ELR (cell line): Measurements from ENCODE around the gene RPS6KA3.
"Not testable (repeated sequence)": the region's sequence is repeated elsewhere in the genome, so short reads cannot be mapped to it uniquely, and the experiment has no call there.

ENCODE experiments used
- DNase-seq: peaks from one replicate; pipeline ENCODE4 v3.0.0-alpha.2; 2015; ENCODE audit warnings: low read depth

Gene RPS6KA3

DNA sequence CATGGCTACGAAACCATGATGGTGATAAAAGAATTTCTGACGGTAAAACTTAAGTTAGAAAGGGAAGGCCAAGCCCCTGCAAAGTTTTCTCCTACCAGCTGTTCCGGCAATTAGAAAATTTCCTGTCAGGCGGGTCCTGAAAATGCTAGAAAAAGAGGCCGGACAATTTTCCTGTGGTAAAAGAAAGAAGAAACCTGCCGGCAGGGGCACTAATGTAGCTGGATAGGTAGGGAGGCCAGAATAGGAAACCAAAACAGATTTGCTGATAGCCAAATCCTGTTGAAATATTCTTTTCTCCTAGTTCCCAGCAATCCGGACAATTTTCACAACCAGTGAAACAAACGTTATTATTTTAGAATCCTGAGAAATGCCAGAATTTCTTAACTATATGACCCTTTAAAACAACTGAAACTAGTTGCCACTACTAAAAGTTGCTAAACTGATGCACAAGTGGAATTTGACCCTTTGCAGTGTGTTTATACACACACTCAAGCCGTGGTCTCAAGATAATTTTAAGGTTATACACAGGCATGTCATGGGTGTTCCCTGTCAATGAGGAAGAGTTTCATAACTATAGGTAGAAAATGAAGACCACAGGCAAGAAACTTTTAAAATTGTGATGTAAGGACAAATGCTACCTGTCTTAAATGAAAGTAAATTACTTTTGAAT, 47.7 kb downstream of the RPS6KA3 start:
- DNase-seq, result no peak

GRCh38 chrX:20217906-20218305, 48.8 kb downstream of the RPS6KA3 start:
- DNase-seq, result no peak

- DNase-seq, result peak; percentile 80
Measured at GRCh38 chrX:20217271-20217670, 49.4 kb downstream of the RPS6KA3 start.

GRCh38 chrX:20215565-20215964, 51.1 kb downstream of the RPS6KA3 start:
- DNase-seq, result no peak

DNA sequence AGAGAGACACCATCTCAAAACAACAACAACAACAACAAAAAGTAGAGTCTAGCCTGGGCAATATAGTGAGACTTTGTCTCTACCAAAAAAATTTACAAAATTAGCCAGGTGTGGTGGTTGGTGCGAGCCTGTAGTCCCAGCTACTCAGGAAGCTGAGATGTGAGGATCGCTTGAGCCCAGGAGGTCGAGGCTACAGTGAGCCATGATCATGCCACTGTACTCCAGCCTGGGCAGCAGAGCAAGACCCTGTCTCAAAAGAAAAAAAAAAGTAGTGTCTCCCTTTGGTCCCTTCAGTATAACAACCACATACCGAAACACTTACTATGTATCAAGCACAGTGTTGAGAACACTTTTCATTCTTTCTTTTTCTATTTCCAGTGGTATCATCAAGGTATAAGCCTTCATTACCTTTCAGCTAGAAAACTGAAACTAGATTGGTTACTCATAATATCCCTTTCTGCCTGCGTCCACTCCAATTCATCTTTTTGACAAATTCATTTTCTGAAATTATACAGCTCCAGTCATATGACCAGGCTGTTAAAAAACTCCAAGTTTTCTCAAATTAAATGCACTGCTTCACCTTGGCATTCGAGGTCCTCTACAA, 54.1 kb downstream of the RPS6KA3 start:
- DNase-seq, result no peak

- DNase-seq, result no peak
Measured at GRCh38 chrX:20211261-20211786, 55.4 kb downstream of the RPS6KA3 start.

GRCh38 chrX:20205927-20206708, 60.6 kb downstream of the RPS6KA3 start:
- no peak for DNase-seq

- DNase-seq, result no peak
Measured at GRCh38 chrX:20204351-20204750, 62.4 kb downstream of the RPS6KA3 start.

- no peak for DNase-seq
Measured at GRCh38 chrX:20197641-20198210, 69.0 kb downstream of the RPS6KA3 start.

DNA sequence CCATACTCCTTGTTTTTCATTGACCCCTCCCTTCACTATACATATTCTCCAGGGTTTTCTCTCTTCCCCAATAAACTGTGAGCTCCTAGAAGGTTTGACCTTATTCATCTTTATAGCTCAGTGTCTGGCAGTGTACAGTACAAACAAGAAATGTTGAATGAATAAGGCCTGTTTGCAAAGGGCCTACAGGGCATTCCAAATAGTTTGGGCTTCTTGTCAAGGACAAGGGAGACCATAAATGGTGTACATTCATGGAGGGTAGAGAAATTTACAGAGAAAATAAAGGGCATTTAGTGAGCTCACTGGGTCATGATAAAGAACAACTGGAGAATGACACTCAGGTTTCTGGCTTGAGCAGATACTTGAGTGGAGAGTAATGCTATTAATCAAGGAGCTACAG, 77.5 kb downstream of the RPS6KA3 start:
- no peak for DNase-seq

DNA sequence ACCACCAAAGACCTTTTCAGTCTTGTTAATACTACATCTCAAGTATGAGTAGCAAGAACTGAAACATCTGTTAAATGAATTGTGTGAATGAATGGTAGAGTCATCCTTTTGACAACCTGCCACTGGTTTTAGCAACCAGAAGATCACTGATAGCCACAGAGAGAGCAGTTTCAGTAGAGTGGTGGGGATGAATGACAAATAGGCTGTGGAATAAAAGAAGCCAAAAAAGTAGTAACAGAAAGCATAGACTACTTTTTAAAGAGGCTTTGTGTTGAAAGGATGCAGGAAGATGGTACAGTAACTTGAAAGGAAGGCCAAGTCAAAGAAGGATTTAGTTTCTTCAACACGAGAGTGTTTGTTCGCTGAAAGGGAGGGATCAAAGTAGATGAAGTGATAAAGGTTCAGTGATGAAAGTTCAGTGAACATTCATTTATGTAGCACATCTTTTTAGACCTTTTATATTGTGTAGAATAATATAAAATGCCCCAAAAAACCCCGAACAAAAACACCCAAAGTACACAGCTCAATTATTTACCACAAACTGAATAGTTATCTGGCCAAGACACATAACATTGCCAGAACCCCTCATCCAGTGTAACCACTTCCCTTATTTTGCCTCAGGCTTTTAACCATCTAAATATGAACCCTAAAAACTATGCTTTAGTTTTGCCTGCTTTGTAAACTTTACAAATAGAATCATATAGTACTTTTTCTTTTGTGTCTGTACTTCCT, 84.9 kb downstream of the RPS6KA3 start:
- no peak for DNase-seq

- no peak for DNase-seq
Measured at GRCh38 chrX:20177093-20177492, 89.6 kb downstream of the RPS6KA3 start.

DNA sequence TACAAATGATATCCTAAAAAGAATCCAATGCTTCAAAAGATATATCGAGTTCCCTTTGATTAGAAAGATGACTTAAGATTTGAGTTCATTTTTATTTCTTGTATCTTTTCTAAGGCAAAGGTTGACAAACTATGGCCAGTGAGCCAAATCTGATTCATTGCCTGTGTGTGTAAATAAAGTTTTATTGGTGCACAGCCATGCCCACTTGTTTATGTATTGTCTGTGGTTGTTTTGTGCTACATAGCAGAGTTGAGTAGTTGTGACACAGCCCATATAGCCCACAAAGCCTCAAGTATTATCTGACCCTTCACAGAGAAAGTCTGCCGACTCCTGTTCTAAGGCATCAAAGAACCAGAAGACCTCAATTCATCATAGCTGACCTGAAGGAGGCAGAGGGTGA, 92.9 kb downstream of the RPS6KA3 start:
- peak; percentile 1 for DNase-seq

GRCh38 chrX:20173313-20173712, 93.4 kb downstream of the RPS6KA3 start:
- DNase-seq, result no peak

- DNase-seq, result no peak
Measured at GRCh38 chrX:20171887-20172286, 94.8 kb downstream of the RPS6KA3 start.

DNA sequence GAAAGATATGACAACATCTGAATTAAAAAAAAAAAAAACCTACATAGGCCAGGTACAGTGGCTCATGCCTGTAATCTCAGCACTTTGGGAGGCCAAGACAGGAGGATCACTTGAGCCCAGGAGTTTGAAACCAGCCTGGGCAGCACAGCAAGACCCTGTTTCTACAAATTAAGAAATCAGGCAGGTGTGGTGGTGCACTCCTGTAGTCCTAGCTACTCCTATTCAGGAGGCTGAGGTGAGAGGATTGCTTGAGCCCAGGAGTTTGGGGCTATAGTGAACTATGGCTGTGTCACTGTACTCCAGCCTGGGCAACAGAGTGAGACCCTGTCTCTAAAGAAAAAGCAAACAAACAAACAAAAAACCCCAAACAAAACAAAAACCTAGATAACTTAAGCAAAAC, 104.2 kb downstream of the RPS6KA3 start:
- DNase-seq, result not testable (repeated sequence)

GRCh38 chrX:20159797-20160385, 106.8 kb downstream of the RPS6KA3 start:
- DNase-seq, result no peak

- no peak for DNase-seq
Measured at GRCh38 chrX:20151689-20152088, 115.0 kb downstream of the RPS6KA3 start.

GRCh38 chrX:20149326-20149725, 117.4 kb downstream of the RPS6KA3 start:
- DNase-seq, result no peak

DNA sequence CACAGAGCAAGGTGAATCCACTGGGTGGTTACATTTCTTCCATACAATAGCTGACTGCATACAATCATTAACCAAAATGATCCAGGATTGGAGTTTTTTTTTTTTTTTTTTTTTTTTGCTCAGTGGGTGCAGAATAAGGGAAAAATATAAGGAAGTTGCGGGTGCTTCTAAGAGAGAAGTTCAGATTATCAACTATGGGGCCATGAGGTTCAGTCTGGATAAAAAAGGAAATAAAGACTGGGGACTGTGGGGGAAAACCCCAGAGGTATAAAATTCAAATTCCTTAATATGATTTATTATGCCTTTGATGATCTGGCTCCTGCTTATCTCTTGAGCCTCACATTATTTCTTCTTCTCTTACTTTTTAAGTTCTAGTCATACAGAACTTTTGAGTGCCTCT, 119.1 kb downstream of the RPS6KA3 start:
- no peak for DNase-seq

DNA sequence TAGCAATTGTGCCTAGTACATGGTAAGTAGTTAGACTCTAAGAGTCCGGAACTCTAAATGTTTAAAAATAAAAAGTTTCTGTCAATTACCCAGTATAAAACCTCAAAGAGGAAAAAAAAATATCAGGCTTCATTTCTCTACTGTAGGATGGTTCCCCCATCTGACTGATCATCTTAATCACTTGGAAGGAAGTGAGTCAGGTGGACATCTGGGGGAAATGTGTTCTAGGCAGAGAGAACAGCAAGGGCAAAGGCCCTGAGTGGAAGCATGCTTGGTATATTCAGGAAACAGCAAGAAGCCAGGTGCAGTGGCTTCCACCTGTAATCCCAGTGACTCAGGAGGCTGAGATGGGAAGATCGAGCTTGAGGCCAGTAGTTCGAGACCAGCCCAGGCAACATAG, 122.2 kb downstream of the RPS6KA3 start:
- DNase-seq, result peak; percentile 88

DNA sequence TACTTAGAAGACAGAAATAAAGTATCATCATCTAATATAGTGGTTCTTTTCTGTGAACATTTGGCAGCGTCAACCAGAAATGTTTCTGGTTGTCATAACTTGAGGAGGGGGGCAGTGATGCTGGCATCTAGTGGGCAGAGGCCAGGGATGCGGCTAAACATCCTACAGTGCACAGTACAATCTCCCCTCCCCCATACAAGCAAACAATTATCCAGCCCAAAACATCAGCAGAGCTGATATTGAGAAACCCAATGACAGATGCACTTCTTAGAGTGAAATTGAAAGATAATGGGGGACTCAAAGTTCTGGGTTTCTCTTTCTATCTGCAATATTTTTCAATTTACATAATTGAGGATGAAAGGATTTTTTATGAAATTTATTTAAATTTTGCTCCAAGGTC, 123.1 kb downstream of the RPS6KA3 start:
- no peak for DNase-seq
